Fibroblast of lung (primary cell): ENCODE measurements around the gene NFYB. TPM values are rescaled to one million over a fixed set of nuclear protein-coding genes. Genes with fewer than 3 reads are reported as not detected.

Source experiments
- DNase-seq, 2 donors: peaks; one replicate each; pipeline versions ENCODE4 v3.0.0 to v3.0.0-alpha.2; 2010; ENCODE audit warnings: low read depth in 2 of 2
- H2AFZ ChIP-seq: 2 replicates; pipeline ENCODE4 v1.5.1; 2012; ENCODE audit warnings: low read length, control low read depth, inconsistent platforms
- H3K27ac ChIP-seq: 2 replicates; pipeline ENCODE4 v1.5.1; 2011; ENCODE audit warnings: low read length, control low read depth; ENCODE audit not compliant: insufficient read depth
- H3K27me3 ChIP-seq: 2 replicates; pipeline ENCODE4 v1.5.1; 2011; ENCODE audit warnings: mild to moderate bottlenecking, low read length; ENCODE audit not compliant: control insufficient read depth, insufficient read depth
- H3K36me3 ChIP-seq: 2 replicates; pipeline ENCODE4 v1.5.1; 2011; ENCODE audit warnings: low read length; ENCODE audit not compliant: control insufficient read depth, insufficient read depth
- H3K4me1 ChIP-seq: 2 replicates; pipeline ENCODE4 v1.5.1; 2011; ENCODE audit warnings: low read length; ENCODE audit not compliant: control insufficient read depth, insufficient read depth; ENCODE audit errors: extremely low read depth
- H3K4me2 ChIP-seq: 2 replicates; pipeline ENCODE4 v1.5.1; 2011; ENCODE audit warnings: low read length, control low read depth; ENCODE audit not compliant: insufficient read depth; ENCODE audit errors: extremely low read depth
- H3K4me3 ChIP-seq, 4 experiments: fragments of 200-600 bp in 1 of 4; sonication (generic) in 1 of 4; replicated peaks in 1 of 4; 2 replicates each; pipeline ENCODE4 v1.5.1; 2011 to 2016; ENCODE audit warnings: low read length in 4 of 4, low read depth in 3 of 4, mild to moderate bottlenecking in 3 of 4, control low read depth in 2 of 4, inconsistent platforms in 1 of 4, mixed read lengths in 1 of 4; ENCODE audit not compliant: insufficient read depth in 1 of 4; ENCODE audit errors: control extremely low read depth in 1 of 4
- H3K79me2 ChIP-seq: 2 replicates; pipeline ENCODE4 v1.5.1; 2012; ENCODE audit warnings: mild to moderate bottlenecking, low read length, inconsistent platforms; ENCODE audit not compliant: control insufficient read depth, insufficient read depth
- H3K9ac ChIP-seq: 2 replicates; pipeline ENCODE4 v1.5.1; 2011; ENCODE audit warnings: mild to moderate bottlenecking, low read length, control low read depth; ENCODE audit not compliant: insufficient read depth
- H3K9me3 ChIP-seq: 2 replicates; pipeline ENCODE4 v1.5.1; 2012; ENCODE audit warnings: low read depth, low read length; ENCODE audit not compliant: control insufficient read depth, insufficient read depth
- H4K20me1 ChIP-seq: 2 replicates; pipeline ENCODE4 v1.5.1; 2011; ENCODE audit warnings: low read length; ENCODE audit not compliant: control insufficient read depth, insufficient read depth; ENCODE audit errors: extremely low read depth
- CTCF ChIP-seq, 2 donors: IDR thresholded peaks in 1 of 2; conservative IDR thresholded peaks in 1 of 2; 1 replicate in 1 of 2; 2 replicates in 1 of 2; pipeline ENCODE4 v1.5.1; 2011 to 2012; ENCODE audit warnings: low read length in 2 of 2, control low read depth in 1 of 2, inconsistent platforms in 1 of 2, low read depth in 1 of 2, mild to moderate bottlenecking in 1 of 2
- EZH2 ChIP-seq: IDR thresholded peaks from 2 replicates; pipeline ENCODE4 v1.5.1; 2012; ENCODE audit warnings: low read length, control low read depth, mild to moderate bottlenecking; ENCODE audit errors: missing control alignments
- polyA plus RNA-seq, 2 donors: library from polyadenylated mRNA; depleted of rRNA in 1 of 2; stranded (reverse) in 1 of 2; unstranded in 1 of 2; fragments of >200 nt; gene quantifications; 2 replicates each; pipeline ENCODE4 v1.2.1, GENCODE V29; 2011 to 2012; ENCODE audit warnings: missing spikeins in 1 of 2
- total RNA-seq: library from RNA; depleted of rRNA; stranded (reverse); fragments of >200 nt; gene quantifications from 2 replicates; pipeline ENCODE4 v1.2.1, GENCODE V29; 2014

NFYB gene
- total and polyA plus RNA-seq, 2 donors (not counting 1 experiment from before 2014, with no cell fraction given): 32.2 to 39.9 TPM

- Histone ChIP-seq H3K9ac (no peak overlapping the region), H3K4me3 (no peak overlapping the region), H3K4me1 (no peaks in the 10 kb centered on the region), H4K20me1 (no peaks in the 10 kb centered on the region), H3K27ac (no peak overlapping the region), H2AFZ (no peak overlapping the region), H3K27me3 (no peaks in the 10 kb centered on the region), H3K79me2 (no peaks in the 10 kb centered on the region), H3K36me3 (no peaks in the 10 kb centered on the region), H3K9me3 (no peaks in the 10 kb centered on the region), H3K4me2 (no peak overlapping the region)
- DNase-seq: peak; percentile 56 to 78
- TF ChIP-seq EZH2 (no peak), CTCF (conservative IDR thresholded peaks at IDR 0.05 in 1 of 2, IDR thresholded peaks at IDR 0.05 in 1 of 2; ENCODE audit: low read depth in 1 of 2, low read length in 2 of 2) (peak in 1 of 2 donors; percentile 9)
Observed at GRCh38 chr12:104166465-104166864, 28.5 kb upstream of the NFYB start.

GRCh38 chr12:104165801-104166200 is 27.8 kb upstream of the NFYB start:
- Histone ChIP-seq H3K27me3 (no peaks in the 10 kb centered on the region), H4K20me1 (no peaks in the 10 kb centered on the region), H3K36me3 (no peaks in the 10 kb centered on the region), H3K9ac (no peak overlapping the region), H3K27ac (no peak overlapping the region), H3K4me3 (no peak overlapping the region), H3K79me2 (no peaks in the 10 kb centered on the region), H3K4me2 (no peak overlapping the region), H3K4me1 (no peaks in the 10 kb centered on the region), H3K9me3 (no peaks in the 10 kb centered on the region), H2AFZ (no peak overlapping the region)
- DNase-seq: no peak
- TF ChIP-seq CTCF (conservative IDR thresholded peaks at IDR 0.05 in 1 of 2, IDR thresholded peaks at IDR 0.05 in 1 of 2; ENCODE audit: low read depth in 1 of 2, low read length in 2 of 2): no peak
- TF ChIP-seq EZH2: no peak

- Histone ChIP-seq H2AFZ (no peak overlapping the region), H3K27ac (no peak overlapping the region), H4K20me1 (no peaks in the 10 kb centered on the region), H3K27me3 (no peaks in the 10 kb centered on the region), H3K79me2 (no peaks in the 10 kb centered on the region), H3K4me1 (no peaks in the 10 kb centered on the region), H3K36me3 (no peaks in the 10 kb centered on the region), H3K9ac (no peak overlapping the region), H3K4me3 (no peak overlapping the region), H3K9me3 (no peaks in the 10 kb centered on the region), H3K4me2 (no peak overlapping the region)
- TF ChIP-seq EZH2: no peak
- TF ChIP-seq CTCF (conservative IDR thresholded peaks at IDR 0.05 in 1 of 2, IDR thresholded peaks at IDR 0.05 in 1 of 2; ENCODE audit: low read depth in 1 of 2, low read length in 2 of 2): no peak
- DNase-seq: no peak
Observed at GRCh38 chr12:104164634-104165033, 26.6 kb upstream of the NFYB start.
